Prostate gland (tissue), 2 donors: ENCODE measurements around the gene CDK5RAP3. TPM values are rescaled to one million over a fixed set of nuclear protein-coding genes. Genes with fewer than 3 reads are reported as not detected.
"Not testable (repeated sequence)": the region's sequence is repeated elsewhere in the genome, so short reads cannot be mapped to it uniquely, and the experiment has no call there.

Experiments
- DNase-seq: peaks from one replicate; pipeline ENCODE4 v3.0.0-alpha.2; 2019; ENCODE audit warnings: low spot score
- H3K27ac ChIP-seq, 2 donors: fragments of 200-600 bp; sonication (generic); 2 replicates each; pipeline ENCODE4 v1.5.1; 2017 to 2019
- H3K27me3 ChIP-seq: fragments of 200-600 bp; sonication (generic); replicated peaks from 2 replicates; pipeline ENCODE4 v1.5.1; 2019; ENCODE audit not compliant: insufficient read depth
- H3K36me3 ChIP-seq, 2 donors: fragments of 200-600 bp; sonication (generic); 1 replicate in 1 of 2; 2 replicates in 1 of 2; pipeline versions ENCODE4 v1.5.1 to v1.8.1; 2017 to 2019
- H3K4me1 ChIP-seq: fragments of 200-600 bp; sonication (generic); replicated peaks from 2 replicates; pipeline ENCODE4 v1.5.1; 2019
- H3K4me3 ChIP-seq, 2 donors: fragments of 200-600 bp; sonication (generic); 2 replicates each; pipeline ENCODE4 v1.5.1; 2017 to 2019
- H3K9me3 ChIP-seq: fragments of 200-600 bp; sonication (generic); 2 replicates; pipeline ENCODE4 v1.5.1; 2017
- POLR2A ChIP-seq: fragments of 450-650 bp; IDR thresholded peaks from one replicate; pipeline ENCODE4 v1.6.1; 2016; ENCODE audit warnings: antibody characterized with exemption, mild to moderate bottlenecking
- POLR2AphosphoS5 ChIP-seq: sonication (generic); formaldehyde crosslinking; IDR thresholded peaks from one replicate; pipeline ENCODE4 v1.6.1; 2017; ENCODE audit warnings: antibody characterized with exemption
- WGBS: methylation state at CpG from one replicate; pipeline ENCODE4 v1.1.5; 2018; 5-methylcytosine and 5-hydroxymethylcytosine counted together
- intact Hi-C: fragments of 100-400 bp; cut with DNase I; formaldehyde crosslinking; loops from one replicate; pipeline ENCODE4 v1.14.2; 2022
- total RNA-seq, 2 donors: library from RNA; depleted of rRNA; stranded (reverse); fragments of >200 nt; gene quantifications; one replicate each; pipeline ENCODE4 v1.1.0, GENCODE V29; 2016
- TF ChIP-seq, protein P1 (sequence below), 4 experiments: fragments of 200-600 bp in 2 of 4; fragments of 450-650 bp in 2 of 4; sonication (generic) in 2 of 4; IDR thresholded peaks; 1 replicate in 3 of 4; 2 replicates in 1 of 4; pipeline ENCODE4 v1.5.1; 2016 to 2019; ENCODE audit warnings: antibody characterized with exemption in 4 of 4, mild to moderate bottlenecking in 2 of 4, moderate library complexity in 2 of 4

CDK5RAP3 gene
- total RNA-seq, 2 donors from 2014 or later: 185 to 193 TPM

DNA sequence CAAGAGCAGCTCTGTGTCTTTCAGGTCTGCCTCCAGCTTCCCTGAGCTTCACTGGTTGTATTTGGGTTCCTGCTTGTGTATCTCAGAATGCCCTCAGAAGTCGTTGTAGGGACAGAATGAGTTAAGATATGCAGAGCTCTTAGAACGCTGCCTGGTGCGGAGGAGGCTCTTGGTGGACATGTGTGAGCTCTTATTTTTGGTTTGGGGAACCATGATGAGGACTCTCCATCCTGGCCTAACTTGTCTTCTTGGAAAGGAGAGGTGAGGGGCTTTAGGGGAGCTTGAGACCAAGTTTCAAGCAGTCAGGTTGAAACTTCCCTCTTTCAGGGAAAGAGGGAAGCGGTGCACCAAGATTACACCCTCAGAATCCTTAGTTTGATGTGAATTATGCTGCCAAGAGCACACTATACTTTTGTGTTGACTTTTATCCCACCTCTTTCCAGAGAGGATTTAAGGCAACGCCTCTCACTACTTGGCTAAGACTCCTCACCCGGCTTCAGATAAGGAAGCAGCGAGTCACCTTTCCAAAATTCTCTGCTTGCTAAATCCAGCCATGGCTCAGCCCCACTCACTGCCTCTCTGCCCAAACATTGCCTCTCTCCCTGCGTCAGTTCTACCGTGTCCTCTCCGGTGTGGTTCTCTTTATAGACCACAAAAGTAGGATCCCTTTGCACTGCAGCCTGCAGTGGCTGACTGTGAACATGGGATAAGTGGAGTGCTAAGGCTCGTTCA is 12.7 kb downstream of the CDK5RAP3 start:
- H3K27ac ChIP-seq: peak overlapping the region; percentile 11 to 50
- H3K27me3 ChIP-seq: no peaks in the 10 kb centered on the region
- H3K4me1 ChIP-seq: peaks cover 26% of the 10 kb centered on the region
- intact Hi-C loops: no loop called here
- 43% methylated on average over 11 of the region's 11 CpGs for WGBS
- peak; percentile 27 for DNase-seq
- no peak overlapping the region for H3K4me3 ChIP-seq
- H3K9me3 ChIP-seq: no peaks in the 10 kb centered on the region
- TF ChIP-seq POLR2AphosphoS5 (peak; percentile 46), POLR2A (no peak)
- TF ChIP-seq, protein P1, sequence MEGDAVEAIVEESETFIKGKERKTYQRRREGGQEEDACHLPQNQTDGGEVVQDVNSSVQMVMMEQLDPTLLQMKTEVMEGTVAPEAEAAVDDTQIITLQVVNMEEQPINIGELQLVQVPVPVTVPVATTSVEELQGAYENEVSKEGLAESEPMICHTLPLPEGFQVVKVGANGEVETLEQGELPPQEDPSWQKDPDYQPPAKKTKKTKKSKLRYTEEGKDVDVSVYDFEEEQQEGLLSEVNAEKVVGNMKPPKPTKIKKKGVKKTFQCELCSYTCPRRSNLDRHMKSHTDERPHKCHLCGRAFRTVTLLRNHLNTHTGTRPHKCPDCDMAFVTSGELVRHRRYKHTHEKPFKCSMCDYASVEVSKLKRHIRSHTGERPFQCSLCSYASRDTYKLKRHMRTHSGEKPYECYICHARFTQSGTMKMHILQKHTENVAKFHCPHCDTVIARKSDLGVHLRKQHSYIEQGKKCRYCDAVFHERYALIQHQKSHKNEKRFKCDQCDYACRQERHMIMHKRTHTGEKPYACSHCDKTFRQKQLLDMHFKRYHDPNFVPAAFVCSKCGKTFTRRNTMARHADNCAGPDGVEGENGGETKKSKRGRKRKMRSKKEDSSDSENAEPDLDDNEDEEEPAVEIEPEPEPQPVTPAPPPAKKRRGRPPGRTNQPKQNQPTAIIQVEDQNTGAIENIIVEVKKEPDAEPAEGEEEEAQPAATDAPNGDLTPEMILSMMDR (IDR thresholded peaks at IDR 0.05): no peak
- peaks cover 8 to 16% of the 10 kb centered on the region in 2 donors for H3K36me3 ChIP-seq

DNA sequence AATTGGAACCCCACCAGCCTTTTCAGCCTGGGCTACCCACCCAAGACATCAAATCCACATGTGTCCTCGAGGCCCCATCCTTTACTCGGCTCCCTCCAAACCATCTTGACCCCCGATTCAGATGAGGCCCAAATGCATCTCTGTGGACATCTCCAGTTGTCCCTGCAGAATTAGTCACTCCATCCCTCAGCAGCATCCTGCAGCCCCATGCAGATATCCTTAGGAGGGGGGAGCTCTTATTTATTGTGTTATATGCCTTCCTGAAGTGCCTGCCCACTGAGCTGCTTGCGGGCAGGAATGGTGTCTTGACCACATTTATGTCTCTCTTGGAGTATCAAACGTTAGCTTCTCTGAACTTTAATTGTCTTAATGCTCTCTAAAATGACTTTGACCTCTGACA is 15.6 kb downstream of the CDK5RAP3 start:
- no peaks in the 10 kb centered on the region for H3K9me3 ChIP-seq
- WGBS: 82% methylated on average over 5 of the region's 5 CpGs
- peaks cover 0 to 2% of the 10 kb centered on the region in 2 donors for H3K36me3 ChIP-seq
- H3K27ac ChIP-seq: peak overlapping the region in 1 of 2 donors; percentile 51
- H3K4me3 ChIP-seq: no peak overlapping the region
- intact Hi-C loops: no loop called here
- H3K27me3 ChIP-seq: no peaks in the 10 kb centered on the region
- DNase-seq: no peak
- H3K4me1 ChIP-seq: peaks cover 26% of the 10 kb centered on the region
- TF ChIP-seq POLR2A: no peak
- TF ChIP-seq POLR2AphosphoS5: no peak
- TF ChIP-seq, protein P1 (IDR thresholded peaks at IDR 0.05): no peak

DNA sequence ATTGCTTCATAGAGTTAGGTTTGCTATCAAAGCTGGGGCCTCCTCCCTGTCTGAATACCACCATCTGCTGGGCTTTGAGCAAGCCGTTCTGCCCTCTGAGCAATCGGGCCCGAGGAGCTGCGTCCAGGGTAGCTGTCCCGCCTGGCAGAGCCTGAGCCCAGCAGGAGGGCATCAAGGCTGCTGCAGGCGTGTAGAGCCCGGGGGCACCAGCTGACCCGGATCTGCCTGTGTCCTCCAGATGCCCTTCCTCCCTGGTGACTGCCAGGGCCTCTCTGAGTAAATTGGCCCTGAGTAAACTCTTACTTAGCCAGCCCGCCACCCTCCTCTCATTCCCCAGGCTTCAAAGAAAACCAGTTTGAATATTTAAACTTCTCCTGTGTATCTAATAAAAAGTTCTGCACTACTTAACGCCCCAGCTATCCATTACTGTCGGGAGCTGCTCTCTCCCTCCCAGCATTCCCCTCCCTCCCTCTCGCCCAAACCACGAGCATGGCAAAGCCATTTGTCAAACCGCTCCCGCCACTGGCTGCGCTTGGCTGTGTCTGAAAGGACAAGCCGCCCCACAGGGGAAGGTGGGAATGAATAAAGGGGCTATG is 16.4 kb downstream of the CDK5RAP3 start:
- H3K27ac ChIP-seq: peak overlapping the region; percentile 51 to 55
- peaks cover 26% of the 10 kb centered on the region for H3K4me1 ChIP-seq
- peak; percentile 64 for DNase-seq
- H3K27me3 ChIP-seq: no peaks in the 10 kb centered on the region
- H3K4me3 ChIP-seq: no peak overlapping the region
- no peaks in the 10 kb centered on the region for H3K9me3 ChIP-seq
- no peaks in the 10 kb centered on the region for H3K36me3 ChIP-seq
- intact Hi-C loops: no loop called here
- TF ChIP-seq POLR2A: no peak
- TF ChIP-seq POLR2AphosphoS5: peak; percentile 70
- 17% methylated on average over 17 of the region's 17 CpGs for WGBS

DNA sequence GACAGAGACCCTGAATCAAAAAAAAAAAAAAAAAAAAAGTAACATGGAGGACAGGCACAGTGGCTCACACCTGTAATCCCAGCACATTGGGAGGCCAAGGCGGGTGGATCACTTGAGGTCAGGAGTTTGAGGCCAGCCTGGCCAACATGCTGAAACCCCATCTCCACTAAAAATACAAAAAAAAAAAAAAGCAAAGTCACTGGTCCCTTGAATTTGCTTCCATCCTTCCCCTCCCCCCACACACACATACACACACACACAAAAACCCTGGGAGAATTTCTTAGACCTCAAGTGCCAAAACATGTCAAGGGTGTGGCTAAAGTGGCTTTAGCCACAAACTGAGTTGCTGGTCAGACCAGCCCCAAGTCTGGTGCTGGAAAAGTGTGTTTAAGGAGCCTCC is 17.5 kb downstream of the CDK5RAP3 start:
- H3K4me1 ChIP-seq: peaks cover 20% of the 10 kb centered on the region
- DNase-seq, H3K27me3 ChIP-seq, H3K36me3 ChIP-seq, H3K4me3 ChIP-seq, intact Hi-C loops, H3K27ac ChIP-seq, H3K9me3 ChIP-seq: not testable (repeated sequence)
- WGBS: 94% methylated on average over 1 of the region's 1 CpG

DNA sequence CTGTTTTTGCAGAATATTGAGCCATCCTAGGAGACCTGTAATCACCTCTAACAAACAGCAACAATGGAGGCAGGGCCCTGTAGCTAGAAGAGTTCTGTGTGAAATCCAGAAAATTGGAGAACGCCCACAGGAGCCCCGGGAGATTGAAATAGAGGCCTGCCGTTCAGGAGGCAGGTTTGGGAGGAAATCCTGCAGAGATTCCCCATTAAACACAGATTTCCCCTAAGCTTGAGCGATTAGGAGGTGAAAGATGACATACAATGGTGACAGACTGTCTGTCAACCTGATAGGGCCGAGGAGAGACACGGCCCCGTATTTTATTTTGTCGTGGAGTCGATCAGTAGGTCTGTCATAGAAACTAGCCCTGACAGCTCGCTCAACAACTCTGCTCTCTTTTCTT is 18.2 kb downstream of the CDK5RAP3 start:
- TF ChIP-seq POLR2A (no peak), POLR2AphosphoS5 (no peak)
- TF ChIP-seq, protein P1 (IDR thresholded peaks at IDR 0.05): no peak
- H3K27ac ChIP-seq: no peak overlapping the region
- no peaks in the 10 kb centered on the region for H3K27me3 ChIP-seq
- 84% methylated on average over 10 of the region's 10 CpGs for WGBS
- intact Hi-C loops: no loop called here
- no peak for DNase-seq
- H3K9me3 ChIP-seq: no peaks in the 10 kb centered on the region
- no peak overlapping the region for H3K4me3 ChIP-seq
- H3K4me1 ChIP-seq: peaks cover 13% of the 10 kb centered on the region
- H3K36me3 ChIP-seq: no peaks in the 10 kb centered on the region

DNA sequence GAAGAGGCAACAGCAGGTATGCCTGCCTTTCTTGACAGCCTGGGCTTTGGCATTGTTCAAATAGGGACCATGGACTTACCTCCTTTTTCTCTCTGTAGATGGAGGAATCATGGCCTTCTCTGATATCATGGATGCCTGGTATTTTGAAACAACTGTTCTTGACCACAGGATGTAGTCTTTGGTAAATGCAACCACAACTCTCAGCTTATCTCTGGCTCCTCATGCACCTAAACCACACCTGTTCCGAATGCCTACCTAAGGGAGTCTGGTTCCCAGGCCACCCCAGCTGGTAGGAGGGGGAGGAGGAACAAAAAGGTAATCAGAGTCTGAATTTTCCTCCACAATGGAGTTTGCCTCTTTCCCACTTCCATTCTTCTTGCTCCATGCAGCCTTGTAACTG is 18.8 kb downstream of the CDK5RAP3 start:
- Histone ChIP-seq H3K4me3 (no peak overlapping the region), H3K4me1 (peaks cover 11% of the 10 kb centered on the region), H3K9me3 (no peaks in the 10 kb centered on the region), H3K27me3 (no peaks in the 10 kb centered on the region), H3K36me3 (no peaks in the 10 kb centered on the region), H3K27ac (no peak overlapping the region)
- intact Hi-C loops: no loop called here
- no peak for DNase-seq
- WGBS: 100% methylated on average over 1 of the region's 1 CpG
- TF ChIP-seq, protein P1 (IDR thresholded peaks at IDR 0.05): no peak
- TF ChIP-seq POLR2AphosphoS5 (no peak), POLR2A (no peak)
